GM19397 (cell line): ENCODE data around the gene MSI2.

ENCODE experiments used
- ATAC-seq: cut with Tn5 transposase; IDR thresholded peaks from one replicate; pipeline ENCODE4 v1.9.1; 2021; ENCODE audit warnings: mild to moderate bottlenecking, moderate library complexity; ENCODE audit not compliant: unreplicated experiment

Gene MSI2

GRCh38 chr17:57406981-57407286, 150.6 kb downstream of the MSI2 start:
- ATAC-seq, result no peak

- ATAC-seq, result no peak
Observed at GRCh38 chr17:57407287-57408070, 151.2 kb downstream of the MSI2 start.

- ATAC-seq, result no peak
Observed at GRCh38 chr17:57408071-57408811, 151.9 kb downstream of the MSI2 start.

GRCh38 chr17:57410169-57410568, 153.8 kb downstream of the MSI2 start:
- no peak for ATAC-seq

- ATAC-seq, result no peak
Observed at GRCh38 chr17:57412520-57413096, 156.3 kb downstream of the MSI2 start.

GRCh38 chr17:57413848-57414651, 157.7 kb downstream of the MSI2 start:
- no peak for ATAC-seq

GRCh38 chr17:57415751-57416207, 159.5 kb downstream of the MSI2 start:
- ATAC-seq, result no peak

- no peak for ATAC-seq
Observed at GRCh38 chr17:57416369-57416768, 160.0 kb downstream of the MSI2 start.

- no peak for ATAC-seq
Observed at GRCh38 chr17:57417956-57418355, 161.6 kb downstream of the MSI2 start.

GRCh38 chr17:57418463-57419246, 162.3 kb downstream of the MSI2 start:
- ATAC-seq, result no peak

GRCh38 chr17:57419940-57420550, 163.7 kb downstream of the MSI2 start:
- ATAC-seq, result no peak

- no peak for ATAC-seq
Observed at GRCh38 chr17:57420734-57421717, 164.7 kb downstream of the MSI2 start.

GRCh38 chr17:57422574-57423164, 166.3 kb downstream of the MSI2 start:
- peak; percentile 66 for ATAC-seq

GRCh38 chr17:57423541-57423940, 167.2 kb downstream of the MSI2 start:
- no peak for ATAC-seq

- ATAC-seq, result no peak
Observed at GRCh38 chr17:57424273-57424672, 167.9 kb downstream of the MSI2 start.

GRCh38 chr17:57424777-57425188, 168.5 kb downstream of the MSI2 start:
- no peak for ATAC-seq

GRCh38 chr17:57425431-57425830, 169.1 kb downstream of the MSI2 start:
- ATAC-seq, result no peak
